Progenitor cell of endocrine pancreas (in vitro differentiated cells): ENCODE data around the gene TMEM30B. TPM values are rescaled to one million over a fixed set of nuclear protein-coding genes. Genes with fewer than 3 reads are reported as not detected.

ENCODE experiments used
- DNase-seq: peaks from one replicate; pipeline ENCODE4 v3.0.0; 2021; ENCODE audit warnings: low spot score; ENCODE audit not compliant: unreplicated experiment
- H3K27ac Mint-ChIP-seq: 2 replicates; pipeline ENCODE4 v1.8.0; 2021; ENCODE audit warnings: mild to moderate bottlenecking, moderate library complexity, mixed read lengths
- H3K27me3 Mint-ChIP-seq: 2 replicates; pipeline ENCODE4 v1.8.0; 2021; ENCODE audit warnings: mixed read lengths
- H3K36me3 Mint-ChIP-seq: 2 replicates; pipeline ENCODE4 v1.8.0; 2022; ENCODE audit warnings: mixed read lengths; ENCODE audit not compliant: insufficient read depth
- H3K4me1 Mint-ChIP-seq: 2 replicates; pipeline ENCODE4 v1.8.0; 2021; ENCODE audit warnings: low read depth, mixed read lengths
- H3K4me3 Mint-ChIP-seq: 2 replicates; pipeline ENCODE4 v1.8.0; 2021; ENCODE audit warnings: low read depth, mild to moderate bottlenecking, moderate library complexity, mixed read lengths
- H3K9me3 Mint-ChIP-seq: 2 replicates; pipeline ENCODE4 v1.8.0; 2021; ENCODE audit warnings: low read depth, mixed read lengths
- CTCF ChIP-seq: fragments of 200-600 bp; sonication (generic); IDR thresholded peaks from one replicate; pipeline ENCODE4 v1.5.0; 2021; ENCODE audit warnings: antibody characterized with exemption, mild to moderate bottlenecking; ENCODE audit not compliant: unreplicated experiment
- total RNA-seq: library from RNA; stranded (reverse); gene quantifications from 2 replicates; pipeline ENCODE4 v1.2.1, GENCODE V29; 2021

The TMEM30B gene
- total RNA-seq, 1 donor from 2014 or later = 28.1 TPM

- TF ChIP-seq CTCF = no peak
- H3K36me3 Mint-ChIP-seq = no peaks in the 10 kb centered on the region
- H3K27me3 Mint-ChIP-seq = peaks cover 38% of the 10 kb centered on the region
- H3K27ac Mint-ChIP-seq = no peak overlapping the region
- DNase-seq = no peak
- no peaks in the 10 kb centered on the region for H3K9me3 Mint-ChIP-seq
- no peaks in the 10 kb centered on the region for H3K4me1 Mint-ChIP-seq
- no peak overlapping the region for H3K4me3 Mint-ChIP-seq
Observed at GRCh38 chr14:61268812-61269211, 12.3 kb downstream of the TMEM30B start.

GRCh38 chr14:61266891-61267740, 14.0 kb downstream of the TMEM30B start:
- peaks cover 40% of the 10 kb centered on the region for H3K27me3 Mint-ChIP-seq
- no peak for TF ChIP-seq CTCF
- no peak overlapping the region for H3K4me3 Mint-ChIP-seq
- H3K9me3 Mint-ChIP-seq = no peaks in the 10 kb centered on the region
- no peaks in the 10 kb centered on the region for H3K36me3 Mint-ChIP-seq
- H3K27ac Mint-ChIP-seq = no peak overlapping the region
- H3K4me1 Mint-ChIP-seq = no peaks in the 10 kb centered on the region
- DNase-seq = no peak

GRCh38 chr14:61266436-61266835, 14.7 kb downstream of the TMEM30B start:
- TF ChIP-seq CTCF = no peak
- peaks cover 39% of the 10 kb centered on the region for H3K27me3 Mint-ChIP-seq
- H3K36me3 Mint-ChIP-seq = no peaks in the 10 kb centered on the region
- H3K4me3 Mint-ChIP-seq = no peak overlapping the region
- no peak overlapping the region for H3K27ac Mint-ChIP-seq
- H3K9me3 Mint-ChIP-seq = no peaks in the 10 kb centered on the region
- no peak for DNase-seq
- H3K4me1 Mint-ChIP-seq = no peaks in the 10 kb centered on the region

DNA sequence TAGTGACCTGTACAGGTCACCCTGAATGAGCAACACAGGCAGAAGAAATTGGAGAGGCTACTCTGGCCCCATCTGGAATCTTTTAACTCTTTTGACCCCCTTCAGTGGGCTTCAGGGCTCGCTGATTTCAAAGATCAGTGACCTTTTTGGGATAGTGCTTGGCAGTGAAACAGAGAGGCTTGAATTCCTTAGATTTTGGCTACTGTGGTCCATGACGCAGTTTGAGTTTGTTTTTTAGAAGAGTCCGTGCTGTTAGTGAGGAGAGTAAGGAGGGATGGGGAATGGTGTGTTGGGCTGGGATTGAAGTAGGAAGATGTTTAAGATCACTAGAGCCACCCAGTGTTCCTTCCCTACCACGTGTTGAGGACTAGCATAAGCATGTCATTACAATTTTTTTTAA, 16.5 kb downstream of the TMEM30B start:
- DNase-seq = no peak
- TF ChIP-seq CTCF = no peak
- no peak overlapping the region for H3K4me3 Mint-ChIP-seq
- H3K4me1 Mint-ChIP-seq = peaks cover 3% of the 10 kb centered on the region
- H3K9me3 Mint-ChIP-seq = no peaks in the 10 kb centered on the region
- peaks cover 32% of the 10 kb centered on the region for H3K27me3 Mint-ChIP-seq
- no peak overlapping the region for H3K27ac Mint-ChIP-seq
- no peaks in the 10 kb centered on the region for H3K36me3 Mint-ChIP-seq

- Mint-ChIP-seq H3K4me3 (no peak overlapping the region), H3K36me3 (no peaks in the 10 kb centered on the region), H3K4me1 (peaks cover 3% of the 10 kb centered on the region), H3K27ac (no peak overlapping the region), H3K27me3 (peaks cover 33% of the 10 kb centered on the region), H3K9me3 (no peaks in the 10 kb centered on the region)
- no peak for DNase-seq
- no peak for TF ChIP-seq CTCF
Observed at GRCh38 chr14:61264010-61264571, 17.0 kb downstream of the TMEM30B start.
